ENCODE measurements around the gene KCNIP2.

The KCNIP2 gene

GRCh38 chr10:101843032-101844021, at the start of gene KCNIP2:
KCNIP2 (minus strand) TSS chr10:101843800; CDS start chr10:101843568, 232 bp downstream.
- peak within 1 kb of the TSS; percentile 90 for H3K4me3 ChIP-seq (ENCODE audit: low read length)

GRCh38 chr10:101892782-101893391, 49.3 kb upstream of the KCNIP2 start:
- Histone ChIP-seq H3K9ac (ENCODE audit: low read length) (no peak overlapping the region), H3K4me3 (ENCODE audit: low read length) (no peak overlapping the region), H3K36me3 (replicated peaks; ENCODE audit: low read depth, low read length) (no peaks in the 10 kb centered on the region), H3K27me3 (ENCODE audit: low read depth, low read length) (no peaks in the 10 kb centered on the region), H3K9me3 (ENCODE audit: insufficient read depth, low read length) (no peaks in the 10 kb centered on the region), H3K4me2 (ENCODE audit: low read length) (no peak overlapping the region), H3K27ac (ENCODE audit: low read length) (no peak overlapping the region), H2AFZ (ENCODE audit: low read depth, low read length) (no peak overlapping the region), H3K4me1 (ENCODE audit: low read length) (peaks cover 35% of the 10 kb centered on the region), H4K20me1 (ENCODE audit: insufficient read depth, low read length) (no peaks in the 10 kb centered on the region), H3K79me2 (ENCODE audit: low read length) (no peaks in the 10 kb centered on the region)
- TF ChIP-seq CTCF (IDR thresholded peaks at IDR 0.05; ENCODE audit: low read depth, low read length) (no peak), EZH2phosphoT487 (IDR thresholded peaks at IDR 0.05; ENCODE audit: low read depth) (no peak)

More at GRCh38 chr10:101843032-101844021, at the start of gene KCNIP2:
- H3K9me3 ChIP-seq (ENCODE audit: insufficient read depth, low read length) = no peaks in the 10 kb centered on the region
- peak within 1 kb of the TSS; percentile 92 for H3K4me2 ChIP-seq (ENCODE audit: low read length)
- H3K4me1 ChIP-seq (ENCODE audit: low read length) = peaks cover 35% of the 10 kb centered on the region
- H4K20me1 ChIP-seq (ENCODE audit: insufficient read depth, low read length) = no peaks in the 10 kb centered on the region; the same call in 1 of the 2 replicates
- no peaks in the 10 kb centered on the region; the same call in 1 of the 2 replicates for H3K79me2 ChIP-seq (ENCODE audit: low read length)
- peak within 1 kb of the TSS; percentile 59 for H3K9ac ChIP-seq (ENCODE audit: low read length)
- no peak within 1 kb of the TSS for H3K27ac ChIP-seq (ENCODE audit: low read length)
- no peaks in the 10 kb centered on the region for H3K36me3 ChIP-seq (replicated peaks; ENCODE audit: low read depth, low read length)
- no peaks in the 10 kb centered on the region for H3K27me3 ChIP-seq (ENCODE audit: low read depth, low read length)
- H2AFZ ChIP-seq (ENCODE audit: low read depth, low read length) = no peak within 1 kb of the TSS
- TF ChIP-seq CTCF (IDR thresholded peaks at IDR 0.05; ENCODE audit: low read depth, low read length) (peak; percentile 70), EZH2phosphoT487 (IDR thresholded peaks at IDR 0.05; ENCODE audit: low read depth) (no peak)

- Histone ChIP-seq H4K20me1 (ENCODE audit: insufficient read depth, low read length) (no peaks in the 10 kb centered on the region), H3K9me3 (ENCODE audit: insufficient read depth, low read length) (no peaks in the 10 kb centered on the region)
Observed at GRCh38 chr10:101889256-101890210, 45.9 kb upstream of the KCNIP2 start.

More at GRCh38 chr10:101889256-101890210, 45.9 kb upstream of the KCNIP2 start:
- Histone ChIP-seq H3K36me3 (replicated peaks; ENCODE audit: low read depth, low read length) (no peaks in the 10 kb centered on the region), H3K9ac (ENCODE audit: low read length) (peak overlapping the region; percentile 46), H3K27me3 (ENCODE audit: low read depth, low read length) (no peaks in the 10 kb centered on the region), H3K79me2 (ENCODE audit: low read length) (no peaks in the 10 kb centered on the region), H3K4me2 (ENCODE audit: low read length) (peak overlapping the region; percentile 60), H3K27ac (ENCODE audit: low read length) (peak overlapping the region; percentile 73), H3K4me1 (ENCODE audit: low read length) (peaks cover 27% of the 10 kb centered on the region), H3K4me3 (ENCODE audit: low read length) (0 out of 2 replicates have a peak overlapping the region, but pooled peaks have one; percentile 15), H2AFZ (ENCODE audit: low read depth, low read length) (no peak overlapping the region)
- TF ChIP-seq EZH2phosphoT487 (IDR thresholded peaks at IDR 0.05; ENCODE audit: low read depth) (no peak), CTCF (IDR thresholded peaks at IDR 0.05; ENCODE audit: low read depth, low read length) (peak; percentile 80)

All from OCI-LY3 (cell line).